ENCODE measurements around the gene NUP210. TPM values are rescaled to one million over a fixed set of nuclear protein-coding genes. Genes with fewer than 3 reads are reported as not detected.
A peak's percentile ranks its signal among the peaks of the same experiment; 100 is the strongest.

NUP210 gene
- total RNA-seq, 1 donor from 2014 or later = 3.0 TPM

GRCh38 chr3:13415997-13416793 lies 3.9 kb downstream of the NUP210 start:
- no peak overlapping the region for H3K27ac Mint-ChIP-seq (ENCODE audit: unreplicated experiment)
- peaks cover 6% of the 10 kb centered on the region for H3K4me1 Mint-ChIP-seq (ENCODE audit: unreplicated experiment)
- H3K27me3 Mint-ChIP-seq (ENCODE audit: unreplicated experiment) = peaks cover 6% of the 10 kb centered on the region
- TF ChIP-seq, protein P1, sequence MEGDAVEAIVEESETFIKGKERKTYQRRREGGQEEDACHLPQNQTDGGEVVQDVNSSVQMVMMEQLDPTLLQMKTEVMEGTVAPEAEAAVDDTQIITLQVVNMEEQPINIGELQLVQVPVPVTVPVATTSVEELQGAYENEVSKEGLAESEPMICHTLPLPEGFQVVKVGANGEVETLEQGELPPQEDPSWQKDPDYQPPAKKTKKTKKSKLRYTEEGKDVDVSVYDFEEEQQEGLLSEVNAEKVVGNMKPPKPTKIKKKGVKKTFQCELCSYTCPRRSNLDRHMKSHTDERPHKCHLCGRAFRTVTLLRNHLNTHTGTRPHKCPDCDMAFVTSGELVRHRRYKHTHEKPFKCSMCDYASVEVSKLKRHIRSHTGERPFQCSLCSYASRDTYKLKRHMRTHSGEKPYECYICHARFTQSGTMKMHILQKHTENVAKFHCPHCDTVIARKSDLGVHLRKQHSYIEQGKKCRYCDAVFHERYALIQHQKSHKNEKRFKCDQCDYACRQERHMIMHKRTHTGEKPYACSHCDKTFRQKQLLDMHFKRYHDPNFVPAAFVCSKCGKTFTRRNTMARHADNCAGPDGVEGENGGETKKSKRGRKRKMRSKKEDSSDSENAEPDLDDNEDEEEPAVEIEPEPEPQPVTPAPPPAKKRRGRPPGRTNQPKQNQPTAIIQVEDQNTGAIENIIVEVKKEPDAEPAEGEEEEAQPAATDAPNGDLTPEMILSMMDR (IDR thresholded peaks at IDR 0.05; ENCODE audit: unreplicated experiment) = peak; percentile 57
- no peaks in the 10 kb centered on the region for H3K36me3 Mint-ChIP-seq (ENCODE audit: low read depth, unreplicated experiment)
- peak; percentile 25 for DNase-seq (ENCODE audit: low spot score)
- H3K4me3 Mint-ChIP-seq (ENCODE audit: unreplicated experiment) = no peak overlapping the region
- H3K9me3 Mint-ChIP-seq (ENCODE audit: unreplicated experiment) = no peaks in the 10 kb centered on the region

DNA sequence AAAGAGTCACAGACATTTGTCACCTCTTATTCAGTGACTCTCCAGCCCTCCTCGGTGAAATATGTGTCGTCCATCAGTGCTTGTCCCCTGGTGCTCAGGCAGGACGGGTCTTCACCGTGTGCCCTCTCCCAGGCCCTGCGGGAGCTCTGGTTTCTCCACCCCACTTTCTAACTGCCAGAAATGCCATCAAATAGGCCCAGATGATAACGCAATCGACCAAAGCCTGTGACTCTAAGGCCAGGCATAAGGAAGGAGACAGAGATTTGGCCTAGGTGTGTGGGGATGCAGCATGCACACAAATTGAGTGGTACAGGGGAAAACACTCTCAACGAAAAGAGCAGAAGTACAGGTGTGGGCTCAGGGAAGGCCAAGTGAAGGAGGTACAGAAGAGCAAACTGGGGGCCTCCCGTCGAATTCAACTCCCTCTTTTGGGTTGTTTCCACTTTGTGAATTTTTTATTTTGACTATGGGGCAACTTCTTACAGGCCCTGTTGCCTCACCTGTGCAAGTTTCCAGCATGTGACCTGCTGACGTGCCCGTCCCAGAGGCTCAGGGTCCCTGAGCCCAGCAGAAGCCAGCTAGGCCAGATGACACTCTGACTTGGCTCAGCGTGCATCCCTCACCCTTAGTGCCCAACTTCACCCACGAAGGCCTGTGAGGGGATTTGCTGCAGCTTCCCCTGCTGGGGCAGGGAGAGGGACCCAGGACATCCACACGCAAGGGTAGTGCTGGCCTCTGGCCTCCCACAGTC lies 4.7 kb downstream of the NUP210 start:
- H3K27ac Mint-ChIP-seq (ENCODE audit: unreplicated experiment) = no peak overlapping the region
- no peaks in the 10 kb centered on the region for H3K9me3 Mint-ChIP-seq (ENCODE audit: unreplicated experiment)
- no peak overlapping the region for H3K4me3 Mint-ChIP-seq (ENCODE audit: unreplicated experiment)
- no peak for DNase-seq (ENCODE audit: low spot score)
- H3K36me3 Mint-ChIP-seq (ENCODE audit: low read depth, unreplicated experiment) = no peaks in the 10 kb centered on the region
- H3K27me3 Mint-ChIP-seq (ENCODE audit: unreplicated experiment) = peaks cover 6% of the 10 kb centered on the region
- no peaks in the 10 kb centered on the region for H3K4me1 Mint-ChIP-seq (ENCODE audit: unreplicated experiment)
- TF ChIP-seq, protein P1 (IDR thresholded peaks at IDR 0.05; ENCODE audit: unreplicated experiment) = no peak

GRCh38 chr3:13414040-13414729 lies 5.9 kb downstream of the NUP210 start:
- H3K9me3 Mint-ChIP-seq (ENCODE audit: unreplicated experiment) = no peaks in the 10 kb centered on the region
- no peaks in the 10 kb centered on the region for H3K36me3 Mint-ChIP-seq (ENCODE audit: low read depth, unreplicated experiment)
- no peak overlapping the region for H3K27ac Mint-ChIP-seq (ENCODE audit: unreplicated experiment)
- H3K4me3 Mint-ChIP-seq (ENCODE audit: unreplicated experiment) = no peak overlapping the region
- H3K27me3 Mint-ChIP-seq (ENCODE audit: unreplicated experiment) = peaks cover 6% of the 10 kb centered on the region
- TF ChIP-seq, protein P1 (IDR thresholded peaks at IDR 0.05; ENCODE audit: unreplicated experiment) = no peak
- H3K4me1 Mint-ChIP-seq (ENCODE audit: unreplicated experiment) = no peaks in the 10 kb centered on the region
- DNase-seq (ENCODE audit: low spot score) = no peak

DNA sequence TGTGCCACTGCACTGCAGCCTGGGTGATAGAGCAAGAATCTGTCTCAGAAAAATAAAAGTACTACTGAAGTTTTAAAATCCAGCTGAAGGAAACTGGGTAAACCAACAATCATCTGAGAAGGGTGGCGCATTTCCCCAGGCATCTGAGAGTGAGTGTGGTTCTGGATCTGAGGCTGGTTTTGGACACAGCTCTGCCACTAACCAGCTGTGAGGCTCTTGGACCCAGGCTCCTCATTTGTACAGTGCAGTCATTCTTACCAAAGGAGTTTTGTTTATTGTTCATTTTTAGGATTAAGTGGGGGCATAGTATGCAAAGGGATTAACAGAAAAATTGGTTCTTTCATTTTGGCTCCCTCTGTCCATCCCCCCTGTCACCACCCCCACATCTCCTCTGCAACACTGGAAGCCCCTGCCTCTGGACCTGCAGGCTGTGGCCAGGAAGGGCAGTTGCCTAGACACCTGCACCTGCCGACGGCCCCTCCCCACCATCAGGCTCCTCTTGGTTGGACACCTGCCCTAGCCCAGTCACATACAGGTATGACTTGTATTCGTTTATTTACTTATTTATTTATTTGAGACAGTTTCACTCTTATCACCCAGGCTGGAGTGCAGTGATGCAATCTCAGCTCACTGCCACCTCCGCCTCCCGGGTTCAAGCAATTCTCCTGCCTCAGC lies 8.8 kb downstream of the NUP210 start:
- no peak overlapping the region for H3K27ac Mint-ChIP-seq (ENCODE audit: unreplicated experiment)
- H3K4me3 Mint-ChIP-seq (ENCODE audit: unreplicated experiment) = no peak overlapping the region
- TF ChIP-seq, protein P1 (IDR thresholded peaks at IDR 0.05; ENCODE audit: unreplicated experiment) = no peak
- no peak for DNase-seq (ENCODE audit: low spot score)
- H3K4me1 Mint-ChIP-seq (ENCODE audit: unreplicated experiment) = no peaks in the 10 kb centered on the region
- no peaks in the 10 kb centered on the region for H3K9me3 Mint-ChIP-seq (ENCODE audit: unreplicated experiment)
- peaks cover 6% of the 10 kb centered on the region for H3K27me3 Mint-ChIP-seq (ENCODE audit: unreplicated experiment)
- H3K36me3 Mint-ChIP-seq (ENCODE audit: low read depth, unreplicated experiment) = no peaks in the 10 kb centered on the region
